ENCODE measurements around the gene PTPRO. TPM values are rescaled to one million over a fixed set of nuclear protein-coding genes. Genes with fewer than 3 reads are reported as not detected.

PTPRO gene
- total and polyA plus RNA-seq, 9 donors: 0.74 to 1.5 (median 1.0) TPM

GRCh38 chr12:15435597-15435996 lies 113.3 kb downstream of the PTPRO start:
- H3K4me1 ChIP-seq (ENCODE audit: control insufficient read depth, insufficient read depth, low read length): no peaks in the 10 kb centered on the region
- peak; percentile 7 for DNase-seq
- no peaks in the 10 kb centered on the region for H3K36me3 ChIP-seq (ENCODE audit: control insufficient read depth, insufficient read depth, low read length)
- no peak overlapping the region for H3K27ac ChIP-seq (ENCODE audit: low read length)
- no peak overlapping the region for H3K4me3 ChIP-seq (ENCODE audit: low read length)
- peaks cover 18% of the 10 kb centered on the region for H3K9me3 ChIP-seq (replicated peaks; ENCODE audit: control insufficient read depth, low read depth, low read length)
- no CpG with 5 or more reads among the region's 2 CpGs for WGBS (ENCODE audit: insufficient coverage)
- H3K27me3 ChIP-seq (ENCODE audit: control insufficient read depth, insufficient read depth, low read length): no peaks in the 10 kb centered on the region

GRCh38 chr12:15439459-15439858 lies 117.2 kb downstream of the PTPRO start:
- Histone ChIP-seq H3K27ac (ENCODE audit: low read length) (no peak overlapping the region), H3K27me3 (ENCODE audit: control insufficient read depth, insufficient read depth, low read length) (no peaks in the 10 kb centered on the region), H3K9me3 (replicated peaks; ENCODE audit: control insufficient read depth, low read depth, low read length) (peaks cover 18% of the 10 kb centered on the region), H3K4me1 (ENCODE audit: control insufficient read depth, insufficient read depth, low read length) (no peaks in the 10 kb centered on the region), H3K36me3 (ENCODE audit: control insufficient read depth, insufficient read depth, low read length) (no peaks in the 10 kb centered on the region), H3K4me3 (ENCODE audit: low read length) (no peak overlapping the region)
- DNase-seq: no peak
- 96% methylated on average over 7 of the region's 9 CpGs for WGBS (ENCODE audit: insufficient coverage)

DNA sequence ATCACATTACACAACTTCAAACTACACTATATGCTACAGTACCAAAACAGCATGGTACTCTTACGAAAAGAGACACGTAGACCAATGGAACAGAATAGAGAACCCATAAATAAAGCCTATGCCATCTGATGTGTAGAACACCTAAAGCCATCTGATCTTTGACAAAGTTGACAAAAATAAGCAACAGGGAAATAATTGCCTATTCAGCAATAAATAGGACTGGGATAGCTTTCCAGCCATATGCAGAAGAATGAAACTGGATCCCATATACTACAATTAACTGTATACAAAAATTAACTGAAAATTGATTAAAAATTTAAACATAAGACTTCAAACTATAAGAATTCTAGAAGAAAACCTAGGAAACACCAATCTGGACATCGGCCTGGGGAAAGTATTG lies 120.7 kb downstream of the PTPRO start:
- Histone ChIP-seq H3K4me3 (ENCODE audit: low read length) (no peak overlapping the region), H3K4me1 (ENCODE audit: control insufficient read depth, insufficient read depth, low read length) (no peaks in the 10 kb centered on the region), H3K27me3 (ENCODE audit: control insufficient read depth, insufficient read depth, low read length) (no peaks in the 10 kb centered on the region), H3K36me3 (ENCODE audit: control insufficient read depth, insufficient read depth, low read length) (no peaks in the 10 kb centered on the region), H3K27ac (ENCODE audit: low read length) (no peak overlapping the region), H3K9me3 (replicated peaks; ENCODE audit: control insufficient read depth, low read depth, low read length) (peaks cover 7% of the 10 kb centered on the region)
- no peak for DNase-seq
- WGBS (ENCODE audit: insufficient coverage): no CpG with 5 or more reads among the region's 3 CpGs

GRCh38 chr12:15443611-15444010 lies 121.3 kb downstream of the PTPRO start:
- DNase-seq: no peak
- WGBS (ENCODE audit: insufficient coverage): 100% methylated on average over 1 of the region's 4 CpGs
- Histone ChIP-seq H3K36me3 (ENCODE audit: control insufficient read depth, insufficient read depth, low read length) (no peaks in the 10 kb centered on the region), H3K4me1 (ENCODE audit: control insufficient read depth, insufficient read depth, low read length) (no peaks in the 10 kb centered on the region), H3K9me3 (replicated peaks; ENCODE audit: control insufficient read depth, low read depth, low read length) (peaks cover 5% of the 10 kb centered on the region), H3K27me3 (ENCODE audit: control insufficient read depth, insufficient read depth, low read length) (no peaks in the 10 kb centered on the region), H3K27ac (ENCODE audit: low read length) (no peak overlapping the region), H3K4me3 (ENCODE audit: low read length) (no peak overlapping the region)

GRCh38 chr12:15444523-15444922 lies 122.2 kb downstream of the PTPRO start:
- no peak overlapping the region for H3K4me3 ChIP-seq (ENCODE audit: low read length)
- H3K9me3 ChIP-seq (replicated peaks; ENCODE audit: control insufficient read depth, low read depth, low read length): peaks cover 5% of the 10 kb centered on the region
- DNase-seq: no peak
- no peak overlapping the region for H3K27ac ChIP-seq (ENCODE audit: low read length)
- no peaks in the 10 kb centered on the region for H3K27me3 ChIP-seq (ENCODE audit: control insufficient read depth, insufficient read depth, low read length)
- WGBS (ENCODE audit: insufficient coverage): no CpG with 5 or more reads among the region's 4 CpGs
- no peaks in the 10 kb centered on the region for H3K4me1 ChIP-seq (ENCODE audit: control insufficient read depth, insufficient read depth, low read length)
- no peaks in the 10 kb centered on the region for H3K36me3 ChIP-seq (ENCODE audit: control insufficient read depth, insufficient read depth, low read length)

DNA sequence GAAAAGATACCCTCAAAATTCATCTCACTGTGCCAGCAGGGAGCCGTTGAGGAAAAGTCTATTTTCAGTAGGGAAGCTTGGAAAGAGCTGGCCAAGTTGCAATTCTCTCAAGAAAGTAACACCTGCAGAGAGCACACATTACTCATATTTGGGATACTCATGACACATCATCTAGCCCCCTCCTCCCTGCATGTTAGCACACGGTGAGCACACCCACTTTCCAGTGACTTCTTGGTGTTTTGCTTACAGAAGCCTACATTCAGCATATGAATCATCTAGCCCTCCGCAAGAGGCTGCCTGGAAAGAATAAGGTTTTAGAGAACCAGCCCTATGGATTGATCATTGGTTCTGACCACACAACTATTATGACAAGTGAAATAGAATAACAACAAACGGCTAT lies 124.5 kb downstream of the PTPRO start:
- H3K27me3 ChIP-seq (ENCODE audit: control insufficient read depth, insufficient read depth, low read length): no peaks in the 10 kb centered on the region
- no peak for DNase-seq
- no peaks in the 10 kb centered on the region for H3K36me3 ChIP-seq (ENCODE audit: control insufficient read depth, insufficient read depth, low read length)
- no peak overlapping the region for H3K27ac ChIP-seq (ENCODE audit: low read length)
- H3K9me3 ChIP-seq (replicated peaks; ENCODE audit: control insufficient read depth, low read depth, low read length): no peaks in the 10 kb centered on the region
- no peaks in the 10 kb centered on the region for H3K4me1 ChIP-seq (ENCODE audit: control insufficient read depth, insufficient read depth, low read length)
- no peak overlapping the region for H3K4me3 ChIP-seq (ENCODE audit: low read length)
- WGBS (ENCODE audit: insufficient coverage): 61% methylated on average over 2 of the region's 4 CpGs

GRCh38 chr12:15453613-15454012 lies 131.3 kb downstream of the PTPRO start:
- Histone ChIP-seq H3K4me1 (ENCODE audit: control insufficient read depth, insufficient read depth, low read length) (no peaks in the 10 kb centered on the region), H3K27me3 (ENCODE audit: control insufficient read depth, insufficient read depth, low read length) (no peaks in the 10 kb centered on the region), H3K9me3 (replicated peaks; ENCODE audit: control insufficient read depth, low read depth, low read length) (peaks cover 6% of the 10 kb centered on the region), H3K27ac (ENCODE audit: low read length) (no peak overlapping the region), H3K4me3 (ENCODE audit: low read length) (no peak overlapping the region), H3K36me3 (ENCODE audit: control insufficient read depth, insufficient read depth, low read length) (no peaks in the 10 kb centered on the region)
- no peak for DNase-seq
- no CpG with 5 or more reads among the region's 1 CpG for WGBS (ENCODE audit: insufficient coverage)

- Histone ChIP-seq H3K9me3 (replicated peaks; ENCODE audit: control insufficient read depth, low read depth, low read length) (peaks cover 8% of the 10 kb centered on the region), H3K27ac (ENCODE audit: low read length) (no peak overlapping the region), H3K36me3 (ENCODE audit: control insufficient read depth, insufficient read depth, low read length) (no peaks in the 10 kb centered on the region), H3K4me3 (ENCODE audit: low read length) (no peak overlapping the region), H3K4me1 (ENCODE audit: control insufficient read depth, insufficient read depth, low read length) (no peaks in the 10 kb centered on the region), H3K27me3 (ENCODE audit: control insufficient read depth, insufficient read depth, low read length) (no peaks in the 10 kb centered on the region)
- no peak for DNase-seq
- WGBS (ENCODE audit: insufficient coverage): no CpG with 5 or more reads among the region's 1 CpG
Measured at GRCh38 chr12:15458008-15458407, 135.7 kb downstream of the PTPRO start.

GRCh38 chr12:15468911-15469310 lies 146.6 kb downstream of the PTPRO start:
- Histone ChIP-seq H3K4me3 (ENCODE audit: low read length) (no peak overlapping the region), H3K36me3 (ENCODE audit: control insufficient read depth, insufficient read depth, low read length) (no peaks in the 10 kb centered on the region), H3K27ac (ENCODE audit: low read length) (no peak overlapping the region), H3K27me3 (ENCODE audit: control insufficient read depth, insufficient read depth, low read length) (no peaks in the 10 kb centered on the region), H3K4me1 (ENCODE audit: control insufficient read depth, insufficient read depth, low read length) (no peaks in the 10 kb centered on the region), H3K9me3 (replicated peaks; ENCODE audit: control insufficient read depth, low read depth, low read length) (no peaks in the 10 kb centered on the region)
- DNase-seq: no peak
- WGBS (ENCODE audit: insufficient coverage): no CpG with 5 or more reads among the region's 2 CpGs

GRCh38 chr12:15469356-15469755 lies 147.0 kb downstream of the PTPRO start:
- DNase-seq: no peak
- WGBS (ENCODE audit: insufficient coverage): no CpG with 5 or more reads among the region's 4 CpGs
- no peaks in the 10 kb centered on the region for H3K36me3 ChIP-seq (ENCODE audit: control insufficient read depth, insufficient read depth, low read length)
- H3K9me3 ChIP-seq (replicated peaks; ENCODE audit: control insufficient read depth, low read depth, low read length): no peaks in the 10 kb centered on the region
- no peaks in the 10 kb centered on the region for H3K27me3 ChIP-seq (ENCODE audit: control insufficient read depth, insufficient read depth, low read length)
- no peak overlapping the region for H3K27ac ChIP-seq (ENCODE audit: low read length)
- no peak overlapping the region for H3K4me3 ChIP-seq (ENCODE audit: low read length)
- H3K4me1 ChIP-seq (ENCODE audit: control insufficient read depth, insufficient read depth, low read length): no peaks in the 10 kb centered on the region

- DNase-seq: no peak
- 91% methylated on average over 2 of the region's 2 CpGs for WGBS (ENCODE audit: insufficient coverage)
- Histone ChIP-seq H3K4me3 (ENCODE audit: low read length) (no peak overlapping the region), H3K9me3 (replicated peaks; ENCODE audit: control insufficient read depth, low read depth, low read length) (no peaks in the 10 kb centered on the region), H3K4me1 (ENCODE audit: control insufficient read depth, insufficient read depth, low read length) (no peaks in the 10 kb centered on the region), H3K36me3 (ENCODE audit: control insufficient read depth, insufficient read depth, low read length) (no peaks in the 10 kb centered on the region), H3K27ac (ENCODE audit: low read length) (no peak overlapping the region), H3K27me3 (ENCODE audit: control insufficient read depth, insufficient read depth, low read length) (no peaks in the 10 kb centered on the region)
Measured at GRCh38 chr12:15472036-15472435, 149.7 kb downstream of the PTPRO start.

All from muscle of leg (tissue), 11 donors.